Measurements from ENCODE around the gene SPATA19. TPM values are rescaled to one million over a fixed set of nuclear protein-coding genes. Genes with fewer than 3 reads are reported as not detected.

SPATA19 gene
- not detected in 2 replicates for polyA plus RNA-seq (2011; rRNA removed)
- not detected in 2 replicates for polyA minus RNA-seq (2011; rRNA and poly(A)+ RNA removed)

DNA sequence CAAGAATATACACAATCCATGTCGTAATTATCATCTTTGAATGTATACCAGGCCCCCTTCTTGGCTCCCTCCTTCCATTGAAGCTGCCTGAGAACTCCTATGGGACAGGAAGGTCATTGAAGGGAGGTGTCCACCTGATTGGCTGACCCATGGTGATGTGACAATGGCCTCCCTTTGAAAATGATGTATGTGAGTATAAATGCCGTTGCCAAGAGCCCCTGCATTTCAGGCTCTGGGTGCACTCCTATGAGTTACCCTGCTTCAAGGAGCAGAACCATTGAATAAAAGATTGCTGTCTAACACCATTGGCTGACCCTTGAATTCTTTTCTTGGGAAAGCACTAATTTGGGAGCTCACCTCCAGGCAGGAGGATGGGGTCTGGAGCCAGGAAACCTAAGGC, at the start of gene SPATA19:
SPATA19 (minus strand) TSS at position 101 of the 400 bp plus-strand sequence; CDS start at position 34, 67 bp downstream.
- ChIA-PET POLR2A (no interaction called here), CTCF (no interaction called here)
- H3K4me3 ChIP-seq (ENCODE audit: low read depth, low read length): no peak within 1 kb of the TSS
- H3K27me3 ChIP-seq (ENCODE audit: control insufficient read depth, insufficient read depth, low read length): no peaks in the 10 kb centered on the region
- no peak for TF ChIP-seq CTCF (IDR thresholded peaks at IDR 0.05; ENCODE audit: insufficient read depth, low read depth, low read length)
- H3K36me3 ChIP-seq (ENCODE audit: control insufficient read depth, insufficient read depth, low read length): no peaks in the 10 kb centered on the region
- no peak for DNase-seq (ENCODE audit: low read depth)

GRCh38 chr11:133895061-133895479, 49.8 kb upstream of the SPATA19 start:
- no peak for DNase-seq (ENCODE audit: low read depth)
- H3K4me3 ChIP-seq (ENCODE audit: low read depth, low read length): no peak overlapping the region
- ChIA-PET POLR2A (no interaction called here), CTCF (no interaction called here)
- TF ChIP-seq CTCF (IDR thresholded peaks at IDR 0.05; ENCODE audit: insufficient read depth, low read depth, low read length): no peak
- H3K27me3 ChIP-seq (ENCODE audit: control insufficient read depth, insufficient read depth, low read length): no peaks in the 10 kb centered on the region
- no peaks in the 10 kb centered on the region for H3K36me3 ChIP-seq (ENCODE audit: control insufficient read depth, insufficient read depth, low read length)

GRCh38 chr11:133893381-133893780, 48.1 kb upstream of the SPATA19 start:
- POLR2A ChIA-PET: no interaction called here
- Histone ChIP-seq H3K4me3 (ENCODE audit: low read depth, low read length) (no peak overlapping the region), H3K27me3 (ENCODE audit: control insufficient read depth, insufficient read depth, low read length) (no peaks in the 10 kb centered on the region), H3K36me3 (ENCODE audit: control insufficient read depth, insufficient read depth, low read length) (no peaks in the 10 kb centered on the region)
- CTCF ChIA-PET: no interaction called here
- no peak for DNase-seq (ENCODE audit: low read depth)
- TF ChIP-seq CTCF (IDR thresholded peaks at IDR 0.05; ENCODE audit: insufficient read depth, low read depth, low read length): no peak

GRCh38 chr11:133892584-133893380, 47.5 kb upstream of the SPATA19 start:
- Histone ChIP-seq H3K36me3 (ENCODE audit: control insufficient read depth, insufficient read depth, low read length) (no peaks in the 10 kb centered on the region), H3K4me3 (ENCODE audit: low read depth, low read length) (no peak overlapping the region), H3K27me3 (ENCODE audit: control insufficient read depth, insufficient read depth, low read length) (no peaks in the 10 kb centered on the region)
- no peak for TF ChIP-seq CTCF (IDR thresholded peaks at IDR 0.05; ENCODE audit: insufficient read depth, low read depth, low read length)
- CTCF ChIA-PET: no interaction called here
- DNase-seq (ENCODE audit: low read depth): no peak
- POLR2A ChIA-PET: no interaction called here

DNA sequence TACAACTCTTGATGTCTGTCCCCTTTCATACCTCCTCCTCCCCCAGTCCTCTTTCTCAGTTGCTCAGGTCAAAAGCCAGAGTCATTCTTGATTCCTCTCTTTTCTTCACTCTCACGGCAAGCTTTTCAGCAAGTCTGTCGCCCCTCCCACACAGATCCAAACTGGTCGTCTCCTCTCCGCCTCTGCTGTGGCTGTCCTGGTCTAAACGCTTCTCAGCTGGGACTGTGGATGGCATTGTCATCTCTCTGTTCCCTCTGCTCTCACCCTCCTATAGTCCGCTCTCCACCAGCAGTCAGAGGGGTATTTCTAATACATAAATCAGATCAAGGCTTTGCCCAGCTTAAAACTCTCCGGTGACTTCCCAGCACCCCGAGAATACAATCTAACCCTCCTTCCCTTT, 46.8 kb upstream of the SPATA19 start:
- ChIA-PET POLR2A (no interaction called here), CTCF (no interaction called here)
- no peak overlapping the region for H3K4me3 ChIP-seq (ENCODE audit: low read depth, low read length)
- no peaks in the 10 kb centered on the region for H3K27me3 ChIP-seq (ENCODE audit: control insufficient read depth, insufficient read depth, low read length)
- no peak for DNase-seq (ENCODE audit: low read depth)
- TF ChIP-seq CTCF (IDR thresholded peaks at IDR 0.05; ENCODE audit: insufficient read depth, low read depth, low read length): no peak
- H3K36me3 ChIP-seq (ENCODE audit: control insufficient read depth, insufficient read depth, low read length): no peaks in the 10 kb centered on the region
